GM21367 (cell line): Measurements from ENCODE around the gene NEK4.

Source experiments
- ATAC-seq: cut with Tn5 transposase; IDR thresholded peaks from one replicate; pipeline ENCODE4 v1.9.1; 2021; ENCODE audit not compliant: unreplicated experiment

The NEK4 gene

DNA sequence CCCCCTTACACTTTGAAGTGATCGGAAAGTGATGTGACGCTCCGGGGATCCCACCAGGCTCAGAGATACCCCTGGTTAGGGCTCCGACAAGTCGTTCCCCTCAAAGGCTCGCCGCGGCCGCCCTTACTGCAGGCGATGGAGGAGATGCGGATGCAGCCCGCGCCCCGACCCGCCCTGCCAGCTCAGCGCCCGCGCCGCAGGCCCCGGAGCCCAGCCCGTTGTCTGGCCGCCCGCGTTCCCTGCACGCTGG is 65.4 kb downstream of the NEK4 start:
- no peak for ATAC-seq

DNA sequence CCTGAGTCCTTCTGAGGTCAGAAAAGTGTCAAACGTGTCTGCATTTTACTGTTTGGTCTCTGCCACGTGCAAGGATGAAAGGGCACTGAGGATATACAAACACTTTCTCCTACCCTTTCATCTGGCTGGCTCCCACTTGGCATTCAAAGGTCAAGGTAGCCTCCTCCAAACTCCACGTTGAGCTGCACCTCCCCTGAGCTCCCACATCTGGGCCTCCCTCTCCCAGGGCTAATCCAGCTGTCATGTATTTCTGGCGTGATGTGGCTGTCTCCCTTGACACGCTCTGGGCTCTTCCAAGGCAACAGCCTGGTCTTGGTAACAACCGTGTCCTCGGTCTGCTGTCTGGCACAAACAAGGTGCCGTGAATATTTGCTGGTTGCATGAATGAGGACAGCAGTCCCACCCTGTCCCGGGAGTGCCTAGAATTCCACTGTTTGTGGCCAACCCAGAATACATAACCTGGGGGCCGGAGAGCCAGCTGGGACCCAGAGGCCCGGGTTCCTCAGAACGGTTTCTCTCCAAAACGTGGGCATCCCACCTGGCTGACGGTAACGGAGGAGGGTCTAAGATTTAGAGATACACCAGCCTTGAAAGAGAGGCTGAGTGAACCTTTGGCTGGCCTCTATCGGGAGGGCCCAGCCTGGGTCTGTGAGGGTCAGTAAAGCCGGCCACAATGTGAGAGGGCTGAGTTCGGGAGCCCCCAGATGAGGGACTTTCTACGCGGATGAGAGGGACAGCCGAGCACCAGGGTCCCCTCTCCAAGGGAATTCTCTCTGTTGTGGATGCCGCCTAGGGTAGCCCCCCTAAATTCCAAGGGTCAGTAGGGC is 65.9 kb downstream of the NEK4 start:
- peak; percentile 3 for ATAC-seq

GRCh38 chr3:52703341-52703740 is 67.4 kb downstream of the NEK4 start:
- ATAC-seq = no peak

DNA sequence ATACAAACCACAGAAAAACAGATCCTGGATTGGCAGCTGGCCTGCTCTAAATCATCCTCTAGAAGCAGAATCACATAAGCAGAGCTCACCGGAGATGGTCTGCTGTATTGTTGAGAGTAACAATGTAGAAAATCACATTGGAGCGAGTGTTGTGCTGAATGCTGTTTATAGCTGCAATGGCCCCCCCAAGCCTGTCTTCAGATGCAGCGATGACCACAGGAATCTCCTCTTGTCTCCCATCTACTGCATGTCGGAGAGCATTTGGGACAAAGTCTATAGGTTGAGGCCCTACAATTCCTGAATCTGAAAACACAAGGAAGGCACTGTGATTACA is 73.1 kb downstream of the NEK4 start:
- no peak for ATAC-seq

DNA sequence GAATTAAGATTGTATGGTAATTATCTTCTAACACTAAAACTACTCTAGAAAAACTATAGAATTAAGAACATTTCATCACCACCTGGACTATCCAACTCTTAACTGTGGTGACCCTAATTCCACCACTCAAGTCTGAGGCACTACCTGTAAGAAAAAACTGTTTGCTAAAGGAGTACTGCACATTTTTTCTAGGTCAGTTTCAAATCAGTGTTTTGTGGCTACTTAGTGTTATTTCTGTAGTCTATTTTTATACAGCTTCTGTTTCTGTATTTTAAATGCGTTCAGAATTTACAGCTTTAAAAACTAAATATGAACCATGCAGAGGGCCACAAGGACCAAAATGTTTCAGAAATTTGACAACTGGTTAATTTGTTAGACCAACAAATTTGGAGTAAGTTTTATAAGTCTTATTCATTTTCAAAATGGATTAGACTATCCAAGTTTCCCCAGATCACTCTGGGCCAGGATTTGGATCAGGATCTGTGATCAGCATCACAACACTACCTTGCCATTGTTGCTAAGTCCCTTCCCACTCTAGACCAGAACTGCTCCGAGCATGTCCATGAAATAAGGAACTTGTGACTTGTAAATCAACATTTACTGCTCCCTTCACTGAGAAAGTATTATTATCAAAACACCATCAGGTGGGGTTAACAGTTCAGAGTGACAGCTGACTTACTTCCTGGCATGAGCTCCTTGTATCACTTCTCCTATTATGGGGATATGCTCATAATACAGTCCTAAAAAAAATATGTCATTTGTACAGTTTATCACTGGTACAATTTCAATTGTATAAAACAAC is 73.7 kb downstream of the NEK4 start:
- ATAC-seq = no peak

DNA sequence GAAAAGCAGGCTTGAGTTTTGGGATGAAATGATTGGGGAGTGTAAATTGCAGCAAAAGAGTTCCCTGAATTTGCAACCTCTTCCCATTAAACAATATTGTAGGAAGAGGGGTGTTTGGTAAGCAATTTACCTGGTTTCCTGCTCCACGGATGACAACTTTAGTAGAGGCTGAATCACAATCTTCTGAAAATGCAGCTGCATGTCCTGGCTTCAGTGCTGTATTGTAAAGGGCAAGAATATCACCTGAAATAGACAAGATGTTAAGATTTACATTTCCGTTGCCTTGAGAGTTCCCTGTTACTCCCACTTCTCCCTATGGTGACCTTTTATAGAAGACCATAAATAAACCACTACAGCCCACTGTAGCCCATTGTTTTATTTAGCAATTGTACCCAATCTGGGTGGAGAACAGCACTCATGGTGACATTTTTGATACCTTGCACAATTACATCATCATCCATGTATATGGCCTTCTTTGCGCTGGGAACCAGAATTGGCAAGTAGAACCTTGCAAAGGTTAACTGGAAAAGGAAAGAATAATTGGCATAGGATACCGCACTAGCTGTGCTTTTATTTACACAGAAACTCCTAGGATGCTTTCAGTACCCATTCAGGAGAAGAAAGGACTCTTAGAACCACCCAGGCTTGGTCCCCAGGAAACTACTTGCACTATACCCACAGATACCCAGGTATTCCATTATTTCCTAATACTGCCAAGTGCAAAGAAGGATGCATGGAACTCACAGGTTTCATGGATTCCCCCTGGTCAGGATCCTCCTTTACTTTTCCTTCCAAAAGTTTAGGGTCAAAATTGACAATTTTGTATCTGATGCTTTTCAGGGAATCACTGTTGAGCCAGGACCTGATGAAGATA is 74.7 kb downstream of the NEK4 start:
- no peak for ATAC-seq

DNA sequence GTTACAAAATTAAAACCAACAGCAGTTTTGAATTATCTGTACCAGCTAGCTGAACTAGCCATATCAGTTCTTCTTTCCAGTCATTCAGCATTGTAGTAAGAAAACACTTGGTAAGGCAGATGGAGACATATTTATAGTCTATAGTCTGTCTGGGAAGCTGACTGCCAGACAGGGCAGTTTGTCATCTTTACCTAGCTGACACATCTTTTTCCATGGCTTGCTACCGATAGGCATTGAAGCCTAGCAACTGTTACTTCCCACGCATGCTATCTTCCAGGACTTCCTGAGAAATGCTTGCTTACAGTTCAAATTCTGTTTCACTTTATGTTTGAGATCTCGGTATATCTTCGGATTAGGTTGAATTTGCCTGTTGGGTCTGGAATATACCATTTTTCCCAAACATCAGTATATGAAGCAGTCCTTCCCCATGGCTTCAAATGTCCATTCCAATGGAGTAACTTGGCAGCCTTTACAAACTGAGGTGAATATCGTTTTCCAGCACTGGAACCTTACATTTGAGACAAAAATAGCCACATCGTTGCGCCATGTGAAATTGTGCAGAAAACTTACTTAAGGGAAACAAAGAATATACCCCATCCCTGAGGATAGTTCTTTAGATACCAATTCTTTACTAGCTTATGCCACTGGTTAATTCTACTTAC is 76.1 kb downstream of the NEK4 start:
- ATAC-seq = no peak

GRCh38 chr3:52693071-52693470 is 77.7 kb downstream of the NEK4 start:
- no peak for ATAC-seq

- no peak for ATAC-seq
Measured at GRCh38 chr3:52690560-52690959, 80.2 kb downstream of the NEK4 start.

DNA sequence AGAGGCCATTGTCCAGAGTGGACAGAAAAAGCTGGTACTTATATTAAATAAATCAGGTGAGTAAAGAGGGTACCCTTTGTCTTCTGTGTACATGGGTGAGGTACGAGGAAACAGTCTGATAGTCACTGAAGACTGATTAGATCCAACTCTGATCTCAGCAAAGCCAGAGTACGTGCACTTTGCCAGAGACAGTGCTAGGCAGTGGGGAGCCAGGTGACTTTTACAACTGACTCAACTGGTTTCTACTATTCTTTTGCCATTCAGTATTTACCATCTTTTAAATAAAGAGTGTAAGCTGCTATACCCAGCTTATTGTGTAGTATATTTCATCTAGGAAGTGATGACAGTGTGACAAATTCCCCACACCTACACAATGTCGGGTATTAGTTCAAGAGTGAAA is 81.6 kb downstream of the NEK4 start:
- ATAC-seq = no peak

GRCh38 chr3:52688266-52688665 is 82.5 kb downstream of the NEK4 start:
- no peak for ATAC-seq

DNA sequence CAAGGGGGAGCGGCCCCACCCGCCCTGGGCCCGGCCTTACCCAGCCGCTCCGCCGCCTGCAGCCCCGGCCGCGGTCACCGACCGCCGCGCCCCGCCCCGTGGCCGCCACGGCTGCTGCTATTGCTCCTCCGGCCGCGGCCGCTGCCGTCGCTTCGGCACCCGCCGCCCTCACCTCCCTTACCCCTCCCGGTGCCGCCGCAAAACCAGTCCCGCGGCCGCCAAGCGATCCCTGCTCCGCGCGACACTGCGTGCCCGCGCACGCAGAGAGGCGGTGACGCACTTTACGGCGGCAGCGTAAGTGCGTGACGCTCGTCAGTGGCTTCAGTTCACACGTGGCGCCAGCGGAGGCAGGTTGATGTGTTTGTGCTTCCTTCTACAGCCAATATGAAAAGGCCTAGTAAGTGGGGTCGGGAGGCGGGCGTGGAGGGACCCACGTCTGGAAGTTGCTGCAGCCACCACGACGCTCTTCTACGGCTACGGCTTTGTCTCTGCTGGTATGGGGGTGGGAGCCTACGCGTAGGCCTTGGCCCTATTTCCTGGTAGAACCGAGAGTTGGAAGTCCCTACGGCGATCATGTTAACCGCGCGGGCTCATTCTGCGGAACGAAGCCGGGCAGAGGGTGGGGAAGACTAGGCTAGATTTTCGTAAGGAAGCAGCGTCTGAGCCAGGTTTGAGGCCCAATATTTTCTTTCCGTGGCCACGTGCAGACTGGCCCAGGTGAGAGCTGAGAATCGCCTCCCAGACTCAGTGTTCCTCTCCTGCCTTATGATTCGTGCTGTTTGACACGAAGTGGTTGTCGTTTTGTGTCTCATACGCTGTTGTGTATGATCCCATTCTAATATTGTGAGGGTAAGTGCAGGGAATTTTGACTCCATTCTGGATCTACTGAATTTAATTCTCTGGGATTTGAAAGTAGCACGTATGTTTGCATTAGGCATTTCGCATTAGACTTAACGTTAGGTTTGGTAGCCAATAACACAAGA is 84.7 kb downstream of the NEK4 start, which contains the start of the genes GNL3 and PBRM1:
Gene GNL3, plus strand, starts transcription at position 324 of the 983 bp plus-strand sequence. Its CDS starts 61 bp downstream, at position 385.
Gene PBRM1, minus strand, starts transcription at position 205 of the 983 bp plus-strand sequence.
- peak; percentile 64 for ATAC-seq

DNA sequence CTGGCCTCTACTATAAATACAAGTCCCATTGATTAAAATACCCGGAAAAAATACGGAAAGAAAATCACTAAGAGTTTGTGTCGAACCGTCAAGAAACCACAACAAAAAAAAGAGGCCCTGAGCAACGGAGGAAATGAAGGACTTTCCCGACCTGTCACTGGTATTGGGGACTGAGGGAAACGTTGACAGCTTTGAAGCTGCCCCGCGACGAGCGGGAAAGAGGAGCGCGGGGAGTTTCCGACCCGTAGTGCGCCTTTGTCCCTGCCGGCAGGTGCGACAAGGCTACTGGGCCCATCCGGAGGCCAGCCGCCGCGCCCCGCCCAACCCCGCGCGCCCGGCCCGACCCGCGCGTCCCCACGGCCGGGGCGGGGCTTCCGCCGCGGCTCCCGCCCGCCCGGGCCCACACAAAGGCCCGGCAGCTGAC is 85.4 kb downstream of the NEK4 start:
- ATAC-seq = peak; percentile 65

DNA sequence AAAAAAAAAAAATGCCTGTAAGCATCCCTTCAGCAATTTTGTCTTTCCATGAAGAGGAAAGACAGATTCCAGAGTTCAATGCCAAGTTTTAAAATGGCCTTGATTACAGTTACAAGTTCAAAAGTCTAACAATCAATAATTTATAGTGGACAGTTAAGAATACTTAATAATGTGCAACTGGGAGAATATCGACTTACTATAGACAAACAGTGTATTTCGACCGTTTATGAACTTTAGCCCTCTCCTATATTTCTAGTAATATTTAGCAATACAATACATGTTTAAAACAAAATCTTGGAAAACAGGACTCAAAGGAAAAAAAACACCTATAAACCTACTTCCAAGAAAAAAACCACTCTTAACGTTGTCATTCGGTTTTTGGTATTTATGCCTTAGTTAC is 86.6 kb downstream of the NEK4 start:
- no peak for ATAC-seq

DNA sequence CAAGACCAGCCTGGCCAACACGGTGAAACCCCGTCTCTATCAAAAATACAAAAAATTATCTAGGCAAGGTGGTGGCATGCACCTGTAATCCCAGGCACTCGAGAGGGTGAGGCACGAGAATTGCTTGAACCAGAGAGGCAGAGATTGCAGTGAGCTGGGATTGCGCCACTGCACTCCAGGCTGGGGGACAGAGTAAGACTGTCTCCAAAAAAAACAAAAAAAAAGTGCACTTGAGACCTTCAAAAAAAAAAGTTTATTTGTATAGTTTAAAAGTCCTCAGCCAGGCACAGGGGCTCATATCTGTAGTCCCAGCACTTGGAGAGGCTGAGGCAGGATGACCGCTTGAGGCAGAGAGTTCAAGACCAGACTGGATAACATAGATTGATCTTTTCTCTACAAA is 87.1 kb downstream of the NEK4 start:
- ATAC-seq = no peak

- no peak for ATAC-seq
Measured at GRCh38 chr3:52682016-52682415, 88.7 kb downstream of the NEK4 start.

DNA sequence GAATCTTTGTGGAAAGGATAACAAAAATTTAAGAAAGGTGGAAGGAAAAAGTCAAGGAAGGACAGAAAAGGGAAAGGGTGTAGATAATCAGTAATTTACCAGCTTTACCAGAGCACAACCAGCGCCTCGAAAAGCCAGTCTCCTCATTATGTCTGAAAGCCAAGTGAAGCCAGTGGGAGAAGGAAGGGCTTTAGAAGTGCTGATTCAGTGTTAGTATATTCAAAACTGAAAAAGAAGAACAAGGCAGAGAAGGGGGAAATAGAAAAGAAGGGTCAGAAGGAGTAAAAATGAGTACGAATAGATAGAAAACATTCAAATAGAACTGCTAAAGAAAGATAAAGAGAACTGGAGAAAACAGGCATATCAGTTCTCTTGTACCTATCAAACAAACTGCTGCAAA is 89.1 kb downstream of the NEK4 start:
- no peak for ATAC-seq

DNA sequence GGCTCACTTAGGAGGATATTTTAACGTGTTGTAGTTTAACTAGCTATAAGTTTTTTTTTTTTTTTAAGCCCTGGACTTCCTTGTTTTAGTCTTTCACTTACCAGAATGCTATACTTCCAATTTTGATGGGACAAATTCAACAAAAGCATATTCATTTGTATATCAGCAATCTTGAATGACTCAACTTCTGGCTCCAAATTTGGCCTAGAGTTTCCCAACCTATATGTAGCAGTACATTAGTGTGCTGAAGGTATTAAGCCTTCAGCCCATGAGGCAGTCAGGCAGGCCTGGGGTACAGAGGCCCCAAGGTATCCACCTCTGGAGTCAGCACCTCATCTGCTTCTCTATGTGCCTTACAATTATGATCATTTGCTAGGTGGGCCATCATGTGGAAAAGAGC is 90.9 kb downstream of the NEK4 start:
- ATAC-seq = no peak

DNA sequence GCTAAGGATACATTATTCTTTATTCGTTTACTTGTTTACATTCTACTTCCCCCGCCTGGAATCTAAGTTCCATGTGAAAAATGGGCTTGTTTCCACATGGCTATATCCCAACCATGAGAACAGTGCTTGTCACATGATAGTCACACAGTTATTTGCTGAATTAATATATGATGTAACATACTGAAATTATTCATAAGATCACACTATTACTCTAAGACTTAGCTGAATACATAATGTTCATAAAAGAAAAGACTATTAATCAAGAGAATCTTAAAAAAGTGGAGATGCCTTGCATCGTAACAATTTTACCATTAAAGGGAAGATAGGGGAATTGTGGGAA is 91.6 kb downstream of the NEK4 start:
- no peak for ATAC-seq
